Spleen (tissue), 11 donors: ENCODE data around the gene ADGRB2. TPM values are rescaled to one million over a fixed set of nuclear protein-coding genes. Genes with fewer than 3 reads are reported as not detected.

Source experiments
- DNase-seq: peaks from one replicate; pipeline ENCODE4 v3.0.0-alpha.2; 2020
- H3K27ac ChIP-seq, 8 donors: fragments of 200-600 bp; sonication (generic) in 7 of 8; 1 replicate in 4 of 8; 2 replicates in 4 of 8; pipeline versions ENCODE4 v1.5.0 to v1.8.0; 2016 to 2021; ENCODE audit warnings: inconsistent platforms in 4 of 8, mild to moderate bottlenecking in 4 of 8, moderate library complexity in 1 of 8
- H3K27me3 ChIP-seq, 7 donors: fragments of 200-600 bp; sonication (generic) in 6 of 7; replicated peaks in 1 of 7; 1 replicate in 4 of 7; 2 replicates in 3 of 7; pipeline versions ENCODE4 v1.5.0 to v1.8.0; 2016 to 2021; ENCODE audit warnings: inconsistent platforms in 3 of 7, mild to moderate bottlenecking in 1 of 7
- H3K36me3 ChIP-seq, 6 donors: fragments of 200-600 bp; sonication (generic) in 5 of 6; 1 replicate in 4 of 6; 2 replicates in 2 of 6; pipeline versions ENCODE4 v1.5.0 to v1.8.0; 2016 to 2021; ENCODE audit warnings: inconsistent platforms in 2 of 6
- H3K4me1 ChIP-seq, 6 donors: fragments of 200-600 bp; sonication (generic) in 5 of 6; 1 replicate in 3 of 6; 2 replicates in 3 of 6; pipeline versions ENCODE4 v1.5.0 to v1.8.0; 2016 to 2021; ENCODE audit warnings: inconsistent platforms in 3 of 6
- H3K4me3 ChIP-seq, 8 donors: fragments of 200-600 bp; sonication (generic) in 7 of 8; 1 replicate in 4 of 8; 2 replicates in 4 of 8; pipeline versions ENCODE4 v1.5.0 to v1.8.0; 2016 to 2021; ENCODE audit warnings: inconsistent platforms in 4 of 8, mild to moderate bottlenecking in 4 of 8, moderate library complexity in 2 of 8
- H3K9me3 ChIP-seq, 8 donors: fragments of 200-600 bp; sonication (generic) in 7 of 8; 1 replicate in 4 of 8; 2 replicates in 4 of 8; pipeline versions ENCODE4 v1.5.0 to v1.8.0; 2016 to 2021; ENCODE audit warnings: inconsistent platforms in 4 of 8
- CTCF ChIP-seq, 11 experiments: fragments of 200-600 bp in 7 of 11; fragments of 450-650 bp in 4 of 11; sonication (generic) in 4 of 11; IDR thresholded peaks in 8 of 11; conservative IDR thresholded peaks in 3 of 11; 1 replicate in 7 of 11; 2 replicates in 4 of 11; pipeline versions ENCODE4 v1.4.0 to v1.8.0; 2016 to 2021; ENCODE audit warnings: antibody characterized with exemption in 11 of 11, inconsistent platforms in 4 of 11, mild to moderate bottlenecking in 1 of 11
- POLR2A ChIP-seq, 3 donors: fragments of 450-650 bp; IDR thresholded peaks; one replicate each; pipeline ENCODE4 v1.5.1; 2017; ENCODE audit warnings: antibody characterized with exemption in 3 of 3, mild to moderate bottlenecking in 1 of 3
- POLR2AphosphoS5 ChIP-seq, 3 donors: sonication (generic); formaldehyde crosslinking; IDR thresholded peaks; one replicate each; pipeline ENCODE4 v1.5.1; 2017; ENCODE audit warnings: antibody characterized with exemption in 3 of 3
- WGBS, 5 donors: extraction: QIAGEN DNeasy Blood & Tissue Kit in 3 of 5; methylation state at CpG; one replicate each; pipeline versions ENCODE4 v1.1.5 to v1.1.7; 2013 to 2018; 5-methylcytosine and 5-hydroxymethylcytosine counted together
- intact Hi-C: fragments of 100-400 bp; cut with DNase I; formaldehyde crosslinking; loops from one replicate; pipeline ENCODE4 v1.15.0; 2023; ENCODE audit warnings: low total_unique reads
- polyA plus RNA-seq, 3 donors: library from polyadenylated mRNA; stranded (reverse); fragments of 200-250 nt; gene quantifications; one replicate each; pipeline ENCODE4 v1.2.1, GENCODE V29; 2013
- total RNA-seq, 7 donors: library from RNA; depleted of rRNA in 3 of 7; stranded (reverse); fragments of >200 nt in 3 of 7; fragmentation: NEBNext Ultra II Directional in 4 of 7; extraction: Animal tissue kit (Norgen Biotek cat#: 25700) in 4 of 7; gene quantifications; one replicate each; pipeline versions ENCODE4 v1.1.0 to v1.2.1, GENCODE V29; 2016 to 2021
- donor health status: healthy with polysubstance abuse.
- donor health status: DM: no; HTN: no; CAD: no; lungs with moderate emphysema.
- donor health status: DM: no; HTN: no; CAD: no.
- donor health status: Bipolar disorder and iron deficiency.
- donor health status: healthy.
- donor health status: DM: no; HTN: no; CAD: no.
- donor health status: DM: yes; HTN: yes; CAD: no.

ADGRB2 gene
- total and polyA plus RNA-seq, 10 donors = 0.52 to 5.1 (median 1.5) TPM

- Histone ChIP-seq H3K27me3 (no peaks in the 10 kb centered on the region), H3K9me3 (no peaks in the 10 kb centered on the region), H3K4me3 (no peak overlapping the region), H3K4me1 (peaks cover 0 to under 1% (median 0%) of the 10 kb centered on the region in 6 donors), H3K36me3 (no peaks in the 10 kb centered on the region), H3K27ac (no peak overlapping the region)
- intact Hi-C loops = no loop called here
- DNase-seq = no peak
- no peak for TF ChIP-seq POLR2AphosphoS5 (IDR thresholded peaks at IDR 0.05)
- no peak for TF ChIP-seq POLR2A (IDR thresholded peaks at IDR 0.05)
- TF ChIP-seq CTCF (IDR thresholded peaks at IDR 0.05 in 8 of 11, conservative IDR thresholded peaks at IDR 0.05 in 3 of 11) = no peak
- 85 to 91% (median 88%) methylated on average over 10 of the region's 10 CpGs for WGBS, 5 donors
These were observed 70.9 kb downstream of the ADGRB2 start for GRCh38 chr1:31693231-31693630.

- WGBS, 5 donors = 83 to 91% (median 83%) methylated on average over 10 to 11 of the region's 11 CpGs
- Histone ChIP-seq H3K4me3 (no peak overlapping the region), H3K27me3 (no peaks in the 10 kb centered on the region), H3K4me1 (no peaks in the 10 kb centered on the region), H3K27ac (no peak overlapping the region), H3K9me3 (no peaks in the 10 kb centered on the region), H3K36me3 (no peaks in the 10 kb centered on the region)
- DNase-seq = no peak
- intact Hi-C loops = no loop called here
- TF ChIP-seq CTCF (IDR thresholded peaks at IDR 0.05 in 8 of 11, conservative IDR thresholded peaks at IDR 0.05 in 3 of 11) = no peak
- no peak for TF ChIP-seq POLR2AphosphoS5 (IDR thresholded peaks at IDR 0.05)
- TF ChIP-seq POLR2A (IDR thresholded peaks at IDR 0.05) = no peak
These were observed 72.2 kb downstream of the ADGRB2 start for GRCh38 chr1:31691951-31692350.

GRCh38 chr1:31691446-31691845, 72.7 kb downstream of the ADGRB2 start:
- H3K4me1 ChIP-seq = no peaks in the 10 kb centered on the region
- intact Hi-C loops = no loop called here
- H3K4me3 ChIP-seq = no peak overlapping the region
- WGBS, 5 donors = 71 to 97% (median 88%) methylated on average over 1 to 4 of the region's 4 CpGs
- DNase-seq = no peak
- H3K9me3 ChIP-seq = no peaks in the 10 kb centered on the region
- TF ChIP-seq POLR2A (IDR thresholded peaks at IDR 0.05) = no peak
- TF ChIP-seq CTCF (IDR thresholded peaks at IDR 0.05 in 8 of 11, conservative IDR thresholded peaks at IDR 0.05 in 3 of 11) = no peak
- no peak for TF ChIP-seq POLR2AphosphoS5 (IDR thresholded peaks at IDR 0.05)
- H3K36me3 ChIP-seq = no peaks in the 10 kb centered on the region
- no peak overlapping the region for H3K27ac ChIP-seq
- H3K27me3 ChIP-seq = peaks cover 0 to 3% (median 0%) of the 10 kb centered on the region in 7 donors

- H3K9me3 ChIP-seq = no peaks in the 10 kb centered on the region
- 79 to 92% (median 84%) methylated on average over 10 of the region's 10 CpGs for WGBS, 5 donors
- intact Hi-C loops = no loop called here
- no peak overlapping the region for H3K27ac ChIP-seq
- no peak overlapping the region for H3K4me3 ChIP-seq
- no peak for DNase-seq
- TF ChIP-seq CTCF (IDR thresholded peaks at IDR 0.05 in 8 of 11, conservative IDR thresholded peaks at IDR 0.05 in 3 of 11) (no peak), POLR2AphosphoS5 (IDR thresholded peaks at IDR 0.05) (no peak), POLR2A (IDR thresholded peaks at IDR 0.05) (no peak)
- peaks cover 0 to 5% (median 0%) of the 10 kb centered on the region in 7 donors for H3K27me3 ChIP-seq
- H3K4me1 ChIP-seq = no peaks in the 10 kb centered on the region
- no peaks in the 10 kb centered on the region for H3K36me3 ChIP-seq
These were observed 73.2 kb downstream of the ADGRB2 start for GRCh38 chr1:31690921-31691320.
